ENCODE measurements around the gene SLX4IP.

The SLX4IP gene

DNA sequence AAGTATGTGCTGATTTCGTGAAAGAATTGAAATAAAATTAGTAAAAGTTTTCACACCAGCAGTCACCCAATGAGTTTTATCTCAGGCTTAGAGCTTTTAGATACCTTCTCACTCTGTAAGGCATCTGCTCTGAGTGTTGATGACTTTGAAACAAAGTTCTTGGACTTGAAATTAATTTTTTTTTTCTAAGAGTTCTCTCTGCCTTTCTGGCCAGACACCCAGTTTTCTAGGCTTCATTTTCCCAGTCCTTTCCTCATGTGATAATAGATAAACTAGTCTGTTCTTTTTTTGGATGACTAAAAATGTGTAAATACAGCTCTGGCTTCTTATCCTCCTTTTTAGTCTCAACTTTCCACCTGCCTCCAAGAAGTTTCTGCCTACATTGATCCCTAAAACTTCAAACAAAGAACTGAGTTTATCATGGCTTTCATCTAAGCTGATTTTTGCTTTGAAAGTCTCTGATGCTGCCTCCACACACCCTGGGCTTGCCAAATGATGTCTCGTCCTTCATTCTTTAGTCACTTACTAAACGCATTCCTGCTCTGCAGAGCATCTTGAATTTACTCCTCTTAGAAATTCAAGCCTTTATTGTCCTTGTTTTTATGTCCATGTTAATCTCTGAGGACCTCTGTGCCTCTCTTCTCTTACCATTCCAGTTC lies 32.7 kb downstream of the SLX4IP start:
- DNase-seq (ENCODE audit: low read depth) = no peak

DNA sequence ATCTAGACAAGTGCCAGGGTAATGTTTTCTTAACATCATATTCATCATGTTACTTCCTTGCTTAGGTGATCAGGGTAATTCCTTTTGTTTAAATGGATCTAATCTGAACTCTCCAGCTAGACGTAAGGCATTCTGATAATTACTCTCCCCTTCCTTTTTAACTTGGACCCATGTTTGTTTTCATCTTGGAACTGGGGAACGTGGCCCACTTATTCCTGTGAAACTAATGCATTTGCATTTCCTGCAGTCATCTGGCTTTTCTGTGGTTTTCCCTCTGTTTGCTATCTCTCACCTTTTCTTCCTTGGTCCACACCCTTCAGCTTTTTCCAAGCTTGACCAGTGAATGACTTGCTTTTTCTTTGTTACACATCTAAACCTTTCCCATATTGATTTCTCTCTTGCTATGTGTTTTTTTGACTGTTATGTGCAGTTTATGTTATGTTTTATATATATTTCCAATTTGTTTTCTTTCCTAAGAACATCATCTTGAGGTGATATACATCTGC lies 33.3 kb downstream of the SLX4IP start:
- no peak for DNase-seq (ENCODE audit: low read depth)

DNA sequence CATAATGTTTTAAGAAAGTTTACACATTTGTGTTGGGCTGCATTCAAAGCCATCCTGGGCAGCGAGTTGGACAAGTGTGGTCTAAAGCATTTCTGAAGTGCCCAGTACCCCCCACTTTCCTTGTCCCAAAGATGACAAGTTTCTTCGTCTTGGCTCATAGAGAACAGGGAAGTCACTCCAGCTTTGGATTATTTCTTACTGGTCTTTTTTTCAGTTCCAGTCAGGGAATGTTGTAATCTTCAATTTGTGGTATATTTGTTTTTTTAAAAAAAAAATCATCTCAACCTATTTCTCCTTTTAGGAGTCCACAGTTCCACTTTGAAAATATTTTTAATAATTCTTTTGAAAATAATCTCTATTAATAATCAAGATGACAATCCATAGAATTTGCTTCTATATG lies 34.0 kb downstream of the SLX4IP start:
- DNase-seq (ENCODE audit: low read depth) = no peak

DNA sequence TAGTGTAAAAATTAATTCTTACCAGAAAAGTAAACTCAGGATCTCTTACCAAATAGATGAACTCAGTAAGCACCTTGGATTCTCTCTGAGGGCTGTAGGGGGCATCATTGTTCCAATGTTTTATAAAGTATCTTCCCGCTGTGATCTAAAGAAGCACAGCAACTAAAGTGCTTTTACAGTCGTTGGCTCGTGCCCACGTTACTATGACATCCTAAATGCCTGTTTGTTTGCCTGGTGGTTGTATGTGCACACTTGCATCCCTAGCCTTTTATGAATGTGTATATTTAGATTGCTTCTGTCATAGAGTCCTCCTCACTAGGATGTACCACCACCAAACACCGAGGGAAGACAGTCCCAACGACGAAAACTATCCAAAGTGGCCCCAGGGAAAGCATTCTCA lies 34.5 kb downstream of the SLX4IP start:
- DNase-seq (ENCODE audit: low read depth) = no peak

DNA sequence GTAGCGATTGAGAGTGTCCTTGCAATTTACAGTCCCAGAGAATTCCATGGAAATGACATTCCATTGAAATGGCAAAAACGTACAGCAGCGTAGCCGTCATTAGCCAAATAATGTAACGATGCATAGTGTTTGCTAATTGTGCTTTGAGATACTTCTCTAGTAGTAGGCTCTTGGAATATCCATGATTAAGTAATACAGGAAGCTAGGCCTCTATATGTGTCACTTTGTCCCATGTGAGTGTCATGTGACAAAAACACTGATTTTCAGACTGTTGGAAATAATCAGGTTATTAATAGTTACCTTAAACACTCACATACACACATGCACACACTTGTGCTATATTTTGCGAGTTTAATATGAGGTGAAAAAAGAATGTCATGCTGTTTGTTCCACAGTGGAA lies 35.2 kb downstream of the SLX4IP start:
- DNase-seq (ENCODE audit: low read depth) = no peak

DNA sequence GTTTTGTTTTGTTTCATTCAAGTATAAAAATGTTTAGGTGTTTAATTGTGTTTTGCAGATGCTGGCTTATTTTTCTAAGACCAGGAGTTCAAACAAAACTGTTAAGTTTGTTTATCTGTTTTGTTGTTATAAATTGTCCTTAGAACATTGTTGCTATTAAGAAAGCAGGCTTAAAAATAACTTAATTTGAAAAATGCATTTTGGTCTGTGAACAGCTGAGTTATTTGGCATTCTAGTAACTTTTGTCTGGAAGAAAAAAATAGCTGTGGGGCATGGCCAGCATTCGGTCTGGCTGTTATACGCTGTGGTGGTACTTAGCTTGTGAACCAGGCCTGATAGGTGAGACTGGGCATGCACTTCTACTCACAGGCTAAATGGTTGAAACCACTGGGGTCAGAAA lies 37.8 kb downstream of the SLX4IP start:
- no peak for DNase-seq (ENCODE audit: low read depth)

DNA sequence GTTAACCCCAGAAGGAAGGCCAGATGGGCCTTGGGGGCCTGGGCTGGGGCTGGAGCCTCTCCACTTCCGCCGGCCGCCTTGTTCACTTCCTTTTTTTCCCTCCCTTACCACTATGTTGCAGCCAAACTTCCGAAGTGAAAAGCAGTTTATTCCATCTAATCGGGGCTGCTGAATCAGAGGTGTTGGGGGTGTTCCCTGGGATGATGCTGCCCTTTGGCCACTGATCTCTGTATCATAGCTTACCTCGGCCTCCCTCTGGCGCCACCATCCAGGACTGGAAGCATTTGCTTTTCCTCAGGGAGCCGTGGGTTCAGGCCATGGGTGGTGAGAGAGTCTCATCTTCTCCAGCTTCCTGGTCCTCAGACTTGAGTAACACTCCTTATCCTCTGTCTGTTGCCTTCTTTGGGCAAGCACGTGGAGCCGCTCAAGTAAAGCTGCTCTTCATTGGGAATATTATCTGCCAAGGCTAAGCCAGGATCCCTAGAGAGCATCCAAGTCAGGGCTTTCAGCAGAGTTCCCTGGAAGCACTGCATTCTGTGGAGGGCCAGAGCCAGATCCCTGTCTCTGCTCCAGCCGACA lies 39.6 kb downstream of the SLX4IP start:
- DNase-seq (ENCODE audit: low read depth) = no peak

DNA sequence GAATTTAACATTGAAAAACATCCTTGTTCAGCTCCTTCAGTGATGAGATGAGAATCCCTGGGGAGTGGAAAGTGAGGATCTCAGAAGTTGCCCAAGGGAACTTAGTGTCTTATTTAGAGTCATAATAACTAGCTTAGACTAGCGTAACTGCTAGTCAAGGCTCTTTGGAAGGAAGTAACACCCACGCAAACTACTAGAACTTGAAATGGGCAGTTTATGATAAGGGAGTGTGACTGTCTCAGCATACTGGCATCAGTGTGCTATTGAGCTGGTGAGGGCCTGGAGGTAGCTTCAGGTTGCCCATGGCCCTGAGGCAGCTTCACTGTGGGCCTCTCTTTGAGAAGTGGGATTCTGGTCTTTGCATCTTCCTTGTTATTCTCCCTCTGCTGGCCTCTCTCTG lies 40.1 kb downstream of the SLX4IP start:
- no peak for DNase-seq (ENCODE audit: low read depth)

DNA sequence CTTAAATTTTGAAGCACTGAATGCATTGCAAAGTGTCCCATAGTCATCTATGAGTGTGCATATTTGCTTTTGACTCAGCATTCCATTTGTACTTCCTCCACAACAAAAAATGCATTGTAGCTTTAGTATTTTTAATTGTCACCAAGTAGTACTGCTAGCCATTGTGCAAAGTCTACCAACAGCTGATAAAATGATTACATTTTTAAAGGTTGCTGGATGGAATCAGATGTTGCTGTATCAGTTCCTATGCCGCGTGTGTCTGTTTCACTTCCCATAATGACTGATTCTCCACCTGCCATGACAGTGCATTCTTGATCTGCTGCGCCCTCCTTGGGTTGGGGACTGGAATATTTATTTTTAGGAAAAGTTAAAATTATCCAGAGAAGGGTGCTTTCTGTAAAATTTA lies 41.2 kb downstream of the SLX4IP start:
- no peak for DNase-seq (ENCODE audit: low read depth)

DNA sequence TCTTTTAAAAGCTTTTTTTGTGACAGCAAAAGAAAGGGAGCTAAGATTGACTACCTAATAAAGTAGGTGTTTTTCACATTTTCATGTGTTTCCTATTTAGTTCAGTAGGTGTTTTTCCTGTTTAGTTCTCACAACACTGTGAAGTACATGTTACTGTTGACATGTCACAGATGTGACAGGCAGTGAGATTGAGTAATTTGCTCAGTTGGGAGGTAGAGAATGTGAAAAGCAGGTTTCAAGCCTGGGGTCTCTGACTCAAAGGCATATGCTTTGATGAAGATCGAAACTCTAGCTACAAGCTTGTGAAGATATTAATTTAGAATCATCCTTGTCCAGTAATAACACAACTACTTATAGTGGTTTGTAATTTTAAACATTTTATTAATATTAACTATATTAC lies 43.1 kb downstream of the SLX4IP start:
- DNase-seq (ENCODE audit: low read depth) = no peak

DNA sequence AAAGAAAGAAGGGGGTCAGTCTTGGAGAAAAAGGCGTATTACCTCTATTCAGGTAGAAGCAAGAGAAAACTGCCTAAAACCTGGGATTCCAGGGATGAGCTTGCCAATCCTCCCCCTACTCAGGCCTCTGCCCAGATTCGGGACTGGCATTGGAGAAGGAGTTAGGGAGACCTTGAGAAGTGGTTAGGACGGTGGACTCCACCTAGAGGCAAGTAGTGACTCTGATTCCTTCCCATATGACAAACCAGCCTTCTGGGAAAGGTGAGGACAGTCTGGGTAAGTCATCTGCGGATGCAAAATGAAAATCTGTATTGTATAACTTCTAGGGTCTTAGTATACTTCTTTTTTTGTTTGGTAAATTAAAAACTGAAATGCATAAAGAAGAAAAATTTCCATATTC lies 43.8 kb downstream of the SLX4IP start:
- no peak for DNase-seq (ENCODE audit: low read depth)

DNA sequence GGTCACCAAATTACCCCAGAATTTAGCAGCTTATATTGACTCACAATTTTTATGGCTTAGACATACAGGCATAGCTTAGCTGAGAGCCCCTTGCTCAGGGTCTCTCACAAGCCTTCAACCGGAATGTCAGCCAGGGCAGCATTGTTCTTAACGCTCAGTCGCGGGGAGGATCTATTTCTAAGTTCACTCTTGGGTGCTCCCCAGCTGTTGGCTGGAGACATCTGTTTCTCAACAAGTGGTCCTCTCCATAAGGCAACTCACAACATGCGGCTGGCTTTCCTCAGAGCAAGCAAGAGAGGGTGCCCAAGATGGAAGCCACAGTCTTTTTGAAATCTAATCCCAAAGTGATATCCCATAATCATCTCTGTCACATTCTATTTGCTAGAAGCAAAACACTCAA lies 46.6 kb downstream of the SLX4IP start:
- DNase-seq (ENCODE audit: low read depth) = no peak

DNA sequence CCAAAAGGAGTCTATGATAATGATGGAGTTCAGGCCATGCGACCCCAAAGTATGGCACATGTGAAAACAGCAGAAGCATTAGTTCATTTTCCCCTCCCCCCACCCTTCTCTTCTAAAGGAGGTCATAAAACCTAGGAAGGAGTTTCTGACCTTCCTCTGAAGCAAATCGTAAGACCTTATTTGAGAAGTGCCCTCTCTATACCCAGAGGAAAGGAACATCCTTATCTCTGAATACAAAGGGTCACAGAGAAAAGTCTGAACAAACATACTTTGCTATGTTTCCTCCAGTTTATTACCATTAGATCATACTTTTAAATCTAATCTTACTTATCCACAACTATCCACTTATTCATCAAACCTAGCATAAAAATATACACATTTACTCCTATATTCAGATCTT lies 48.6 kb downstream of the SLX4IP start:
- no peak for DNase-seq (ENCODE audit: low read depth)

DNA sequence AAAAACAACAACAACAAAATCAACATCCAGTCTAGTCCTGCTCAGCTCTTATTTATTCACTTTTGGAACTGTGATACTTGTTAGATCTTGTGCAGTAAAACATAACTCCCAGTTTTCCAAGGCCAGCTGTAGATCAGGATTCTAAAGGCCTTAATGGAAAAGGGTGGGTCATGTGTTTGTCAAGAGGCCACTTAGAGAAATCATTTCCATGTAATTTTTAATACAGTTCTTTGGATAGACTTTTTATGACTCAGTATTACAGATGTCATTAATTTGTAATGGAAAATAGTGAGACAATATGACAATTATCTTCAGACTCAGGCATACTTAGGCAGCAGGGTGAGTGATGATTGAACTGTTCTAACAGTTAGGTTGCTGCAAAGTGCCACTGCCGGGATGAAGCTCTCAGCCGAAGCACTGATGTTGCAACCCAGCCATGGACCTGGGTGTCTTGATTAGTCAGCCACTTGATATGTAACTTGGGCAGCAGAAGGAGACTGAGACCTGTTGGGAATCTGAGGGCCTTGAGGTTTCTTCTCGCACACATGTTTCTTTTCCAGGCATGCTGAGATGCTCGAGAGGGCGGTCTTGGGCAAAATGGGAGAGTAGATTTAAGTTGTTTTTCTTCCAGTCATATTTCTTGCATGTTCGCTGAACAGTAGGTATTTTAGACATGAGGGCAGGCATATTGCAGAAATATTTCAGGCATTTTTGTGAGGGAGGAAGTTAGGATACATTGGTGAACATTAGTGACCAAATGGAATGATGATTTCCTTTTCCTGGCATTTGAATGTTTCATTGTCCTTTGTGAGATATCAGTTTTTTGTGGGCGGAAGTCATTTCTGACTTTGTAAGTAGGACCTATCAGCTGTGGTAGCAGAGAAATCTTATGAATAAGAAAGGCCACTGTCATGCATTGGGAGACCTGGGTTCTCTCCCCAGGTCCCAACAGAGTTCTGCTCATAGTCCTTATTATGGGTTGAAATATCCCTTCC lies 52.3 kb downstream of the SLX4IP start:
- DNase-seq (ENCODE audit: low read depth) = no peak

DNA sequence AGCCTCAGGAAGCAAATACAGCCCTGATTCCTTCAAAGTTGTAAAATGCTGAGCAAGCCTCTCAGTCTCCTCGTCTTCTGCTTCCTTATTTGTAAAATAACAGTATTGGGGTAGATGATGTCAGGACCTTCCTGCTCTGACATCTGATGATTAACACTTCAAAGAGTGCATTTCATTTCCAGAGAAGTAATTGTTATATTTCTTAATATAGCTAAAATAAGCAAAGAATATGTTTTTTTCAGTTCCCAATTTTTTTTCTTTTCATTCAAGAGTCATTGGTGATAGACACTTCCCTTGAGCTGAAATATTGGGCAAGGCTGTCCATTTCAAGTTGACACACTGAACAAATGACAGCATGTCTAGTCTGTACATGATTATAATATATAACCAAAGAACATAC lies 53.4 kb downstream of the SLX4IP start:
- no peak for DNase-seq (ENCODE audit: low read depth)

DNA sequence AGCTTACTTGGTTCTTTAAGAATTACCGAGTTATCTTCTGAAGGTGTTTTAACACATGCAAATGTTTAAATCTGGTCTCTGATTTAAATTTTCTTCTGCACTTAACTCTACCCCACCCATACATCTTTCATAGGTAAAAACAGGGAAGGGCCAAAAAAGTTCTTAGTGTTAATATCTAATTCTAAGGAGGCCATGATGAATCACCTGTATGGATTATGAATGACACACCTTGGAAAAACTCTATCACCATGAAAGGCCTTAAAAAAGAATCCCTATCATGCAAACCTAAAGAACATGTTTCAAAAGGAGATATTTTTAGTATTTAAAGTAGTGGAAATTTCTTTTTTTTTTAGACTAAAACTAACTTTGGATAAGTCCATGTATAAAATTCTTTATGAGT lies 54.7 kb downstream of the SLX4IP start:
- no peak for DNase-seq (ENCODE audit: low read depth)

DNA sequence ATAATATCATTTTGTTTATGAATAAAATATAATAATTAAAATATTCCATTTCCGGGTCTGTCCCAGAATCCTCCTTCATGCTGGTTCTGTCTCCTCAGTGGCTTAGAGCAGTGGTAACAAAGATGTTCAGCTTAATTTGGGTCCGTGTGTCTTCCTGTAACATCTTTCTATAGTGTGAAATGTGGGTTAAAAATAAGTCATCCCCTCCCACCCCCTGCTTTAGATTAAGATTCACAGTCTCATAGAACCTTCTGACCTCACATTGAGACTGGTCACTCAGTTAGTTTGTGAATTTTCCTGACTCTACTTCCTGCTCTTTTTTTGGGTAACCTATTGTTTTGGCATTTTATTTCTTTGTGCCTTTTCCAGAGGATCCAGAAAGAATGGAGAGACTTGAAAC lies 55.2 kb downstream of the SLX4IP start:
- DNase-seq (ENCODE audit: low read depth) = no peak

DNA sequence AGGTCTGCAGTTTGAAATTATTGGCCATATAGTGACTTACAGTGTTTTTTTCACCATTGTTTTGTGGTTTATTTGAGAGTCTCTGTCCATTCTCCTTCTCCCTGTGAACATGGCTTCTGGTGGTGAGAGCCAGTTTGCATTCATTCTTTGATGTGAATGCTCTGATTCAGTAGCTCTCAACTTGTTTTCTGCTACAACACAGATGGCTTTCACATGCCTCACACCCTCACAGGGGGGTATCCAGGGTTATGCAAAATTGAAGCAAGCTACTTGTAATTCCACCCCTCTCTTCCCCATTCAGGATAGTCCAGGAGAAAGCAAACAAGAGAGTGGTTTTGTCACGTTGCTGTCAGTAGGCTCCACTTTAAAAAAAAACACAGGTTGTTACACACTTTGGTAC lies 55.6 kb downstream of the SLX4IP start:
- DNase-seq (ENCODE audit: low read depth) = no peak

DNA sequence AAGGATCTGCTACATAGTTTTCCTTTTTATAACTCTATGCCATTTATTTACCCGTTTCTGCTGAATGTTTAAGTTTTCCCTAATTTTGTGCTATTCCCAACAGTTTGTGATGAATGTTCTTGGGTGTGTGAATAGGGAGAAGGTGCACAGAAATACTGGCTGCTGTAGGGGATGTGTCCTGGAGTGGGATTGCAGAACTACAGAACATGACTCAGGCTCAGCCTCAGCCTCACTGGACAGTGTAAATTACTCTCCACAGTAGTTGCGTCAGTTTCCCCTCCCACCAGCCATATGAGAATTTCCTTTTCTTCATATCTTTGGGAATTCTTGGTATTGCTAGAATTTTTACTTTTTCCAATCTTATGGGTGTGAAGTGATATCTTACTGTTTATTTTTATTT lies 57.0 kb downstream of the SLX4IP start:
- DNase-seq (ENCODE audit: low read depth) = no peak

DNA sequence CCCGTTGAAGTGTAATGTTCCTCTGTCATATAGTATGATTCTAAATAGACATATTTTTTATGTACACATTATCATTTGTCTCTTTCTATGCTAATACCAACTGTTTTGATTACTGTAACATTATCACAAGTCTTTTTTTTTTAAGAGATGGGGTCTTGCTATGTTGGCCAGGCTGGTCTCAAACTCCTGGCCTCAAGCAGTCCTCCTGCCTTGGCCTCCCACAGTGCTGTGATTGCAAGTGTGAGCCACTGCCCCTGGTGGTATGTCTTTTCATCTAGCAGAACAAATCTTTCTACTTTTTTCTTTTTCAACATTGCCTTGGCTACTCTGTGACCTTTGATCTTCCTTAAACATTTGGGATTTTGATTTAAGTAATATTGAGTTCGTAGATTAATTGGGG lies 57.7 kb downstream of the SLX4IP start:
- DNase-seq (ENCODE audit: low read depth) = no peak

DNA sequence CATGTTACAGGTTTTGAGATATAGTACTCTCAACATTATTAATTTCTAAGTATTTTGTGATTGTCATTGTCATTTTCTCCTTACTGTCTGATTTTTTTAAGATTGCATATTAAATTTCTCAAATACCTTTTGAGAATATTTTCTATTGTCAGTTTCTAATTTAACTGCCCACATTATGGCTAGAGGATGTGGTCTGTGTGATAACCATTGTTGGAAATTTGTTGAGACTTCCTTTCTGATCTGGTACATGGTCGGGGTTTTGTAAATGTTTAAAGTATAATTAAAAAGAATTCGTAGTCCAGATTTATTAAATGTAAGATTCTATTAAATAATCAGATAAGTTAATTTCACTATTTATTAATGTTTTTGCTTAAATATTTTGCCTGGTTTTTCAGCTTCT lies 60.1 kb downstream of the SLX4IP start:
- DNase-seq (ENCODE audit: low read depth) = no peak

DNA sequence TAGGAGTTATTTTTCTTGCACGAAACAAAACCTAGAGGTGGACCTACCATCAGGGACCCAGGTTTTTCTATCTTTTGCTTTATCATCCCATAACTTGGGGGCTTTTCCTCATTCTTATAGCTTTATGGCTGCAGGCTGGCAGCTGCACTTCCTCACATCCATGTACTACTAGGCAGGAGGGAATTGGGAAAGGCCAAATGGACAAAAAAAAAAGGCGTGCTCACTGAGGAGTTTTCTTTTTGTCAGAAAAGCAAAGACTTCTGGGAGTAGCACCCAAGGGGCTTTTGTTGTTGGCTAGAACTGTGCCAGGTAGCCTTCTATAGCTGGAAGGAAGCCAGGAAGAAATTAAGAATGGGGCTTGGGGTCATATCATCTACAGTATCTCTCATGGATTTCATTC lies 61.4 kb downstream of the SLX4IP start:
- no peak for DNase-seq (ENCODE audit: low read depth)

DNA sequence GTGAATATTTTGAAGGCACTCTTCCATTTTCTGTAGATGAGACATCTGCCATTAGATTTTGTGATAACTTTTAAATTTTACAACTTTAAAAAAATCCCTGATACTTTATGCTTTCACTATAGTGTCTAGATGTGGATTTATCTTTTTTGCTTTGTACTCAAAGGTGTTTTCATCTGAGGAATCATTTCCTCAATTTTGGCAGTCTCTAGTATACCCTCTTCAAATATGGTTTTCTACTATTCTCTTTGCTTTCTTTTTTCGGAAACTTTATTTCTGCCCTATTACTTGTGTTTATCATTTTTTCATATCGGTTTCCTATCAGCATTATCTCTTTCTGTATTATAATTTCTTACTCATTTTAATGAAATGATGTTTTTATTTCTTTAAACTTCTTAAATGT lies 62.2 kb downstream of the SLX4IP start:
- no peak for DNase-seq (ENCODE audit: low read depth)
